Measurements from ENCODE around the gene HDGFL3.
A peak's percentile ranks its signal among the peaks of the same experiment; 100 is the strongest.
"Not testable (repeated sequence)": the region's sequence is repeated elsewhere in the genome, so short reads cannot be mapped to it uniquely, and the experiment has no call there.

The HDGFL3 gene

DNA sequence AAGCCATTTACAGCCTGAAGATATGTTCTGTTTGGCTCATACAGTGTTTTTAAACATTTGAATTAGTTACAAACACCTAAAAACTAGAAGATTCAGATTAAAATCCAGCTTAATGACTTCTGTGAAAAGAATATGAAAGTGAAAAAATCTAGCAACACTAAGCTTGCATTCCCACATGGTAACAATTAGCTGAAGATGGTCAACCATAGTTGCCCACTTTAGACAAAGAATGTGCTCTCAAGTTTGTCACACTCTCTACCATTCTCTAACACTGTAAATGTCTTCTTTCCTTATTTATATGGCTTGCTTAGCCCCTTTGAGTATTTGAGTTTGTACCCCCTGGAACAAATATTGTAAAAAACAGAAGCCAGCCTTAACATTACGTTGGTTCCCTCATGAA lies 32.7 kb downstream of the HDGFL3 start:
- H3K27ac ChIP-seq, result no peak overlapping the region

GRCh38 chr15:83170474-83171165 lies 37.0 kb downstream of the HDGFL3 start:
- no peak overlapping the region for H3K4me3 ChIP-seq (ENCODE audit: low read depth, low read length)
- TF ChIP-seq, protein P1, sequence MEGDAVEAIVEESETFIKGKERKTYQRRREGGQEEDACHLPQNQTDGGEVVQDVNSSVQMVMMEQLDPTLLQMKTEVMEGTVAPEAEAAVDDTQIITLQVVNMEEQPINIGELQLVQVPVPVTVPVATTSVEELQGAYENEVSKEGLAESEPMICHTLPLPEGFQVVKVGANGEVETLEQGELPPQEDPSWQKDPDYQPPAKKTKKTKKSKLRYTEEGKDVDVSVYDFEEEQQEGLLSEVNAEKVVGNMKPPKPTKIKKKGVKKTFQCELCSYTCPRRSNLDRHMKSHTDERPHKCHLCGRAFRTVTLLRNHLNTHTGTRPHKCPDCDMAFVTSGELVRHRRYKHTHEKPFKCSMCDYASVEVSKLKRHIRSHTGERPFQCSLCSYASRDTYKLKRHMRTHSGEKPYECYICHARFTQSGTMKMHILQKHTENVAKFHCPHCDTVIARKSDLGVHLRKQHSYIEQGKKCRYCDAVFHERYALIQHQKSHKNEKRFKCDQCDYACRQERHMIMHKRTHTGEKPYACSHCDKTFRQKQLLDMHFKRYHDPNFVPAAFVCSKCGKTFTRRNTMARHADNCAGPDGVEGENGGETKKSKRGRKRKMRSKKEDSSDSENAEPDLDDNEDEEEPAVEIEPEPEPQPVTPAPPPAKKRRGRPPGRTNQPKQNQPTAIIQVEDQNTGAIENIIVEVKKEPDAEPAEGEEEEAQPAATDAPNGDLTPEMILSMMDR (IDR thresholded peaks at IDR 0.05; ENCODE audit: low read depth, low read length, missing control alignments), result no peak
- DNase-seq, result no peak
- no peak overlapping the region for H3K27ac ChIP-seq
- no peaks in the 10 kb centered on the region for H3K27me3 ChIP-seq (replicated peaks)
- in situ Hi-C loops (cut with HindIII; ENCODE audit: low pct_ligation_motif_present, low sequenced_read_pairs), result no loop called here
- H3K36me3 ChIP-seq (replicated peaks), result no peaks in the 10 kb centered on the region

More for the DNA sequence above, 32.7 kb downstream of the HDGFL3 start:
- Histone ChIP-seq H3K4me3 (ENCODE audit: low read depth, low read length) (no peak overlapping the region), H3K36me3 (replicated peaks) (no peaks in the 10 kb centered on the region), H3K27me3 (replicated peaks) (no peaks in the 10 kb centered on the region)
- DNase-seq, result no peak
- TF ChIP-seq, protein P1 (IDR thresholded peaks at IDR 0.05; ENCODE audit: low read depth, low read length, missing control alignments), result no peak
- in situ Hi-C loops (cut with HindIII; ENCODE audit: low pct_ligation_motif_present, low sequenced_read_pairs), result no loop called here

- H3K27me3 ChIP-seq (replicated peaks); H3K36me3 ChIP-seq (replicated peaks); DNase-seq; in situ Hi-C loops (cut with HindIII; ENCODE audit: low pct_ligation_motif_present, low sequenced_read_pairs); H3K27ac ChIP-seq; H3K4me3 ChIP-seq (ENCODE audit: low read depth, low read length): not testable (repeated sequence)
Observed at GRCh38 chr15:83169576-83169975, 38.0 kb downstream of the HDGFL3 start.

DNA sequence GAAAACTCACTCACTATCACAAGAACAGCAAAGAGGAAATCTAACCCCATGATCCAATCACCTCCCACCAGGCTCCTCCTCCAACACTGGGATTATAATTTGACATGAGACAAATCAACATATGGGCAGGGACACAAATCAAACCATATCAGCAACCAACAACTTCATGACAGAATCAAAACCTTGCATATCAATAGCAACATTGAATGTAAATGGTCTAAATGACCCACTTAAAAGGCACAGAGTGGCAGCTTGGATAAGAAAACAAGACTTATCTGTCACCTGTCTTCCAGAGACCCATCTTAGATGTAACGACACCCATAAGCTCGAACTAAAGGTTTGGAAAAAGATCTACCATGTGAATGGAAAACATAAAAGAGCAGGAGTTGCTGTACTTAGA lies 40.8 kb downstream of the HDGFL3 start:
- TF ChIP-seq, protein P1 (IDR thresholded peaks at IDR 0.05; ENCODE audit: low read depth, low read length, missing control alignments), result no peak
- H3K36me3 ChIP-seq (replicated peaks), result no peaks in the 10 kb centered on the region
- no peak for DNase-seq
- H3K27ac ChIP-seq, result no peak overlapping the region
- no peaks in the 10 kb centered on the region for H3K27me3 ChIP-seq (replicated peaks)
- in situ Hi-C loops (cut with HindIII; ENCODE audit: low pct_ligation_motif_present, low sequenced_read_pairs), result no loop called here
- no peak overlapping the region for H3K4me3 ChIP-seq (ENCODE audit: low read depth, low read length)

- no peak overlapping the region for H3K27ac ChIP-seq
- in situ Hi-C loops (cut with HindIII; ENCODE audit: low pct_ligation_motif_present, low sequenced_read_pairs), result no loop called here
- H3K4me3 ChIP-seq (ENCODE audit: low read depth, low read length), result no peak overlapping the region
- TF ChIP-seq, protein P1 (IDR thresholded peaks at IDR 0.05; ENCODE audit: low read depth, low read length, missing control alignments), result no peak
- no peaks in the 10 kb centered on the region for H3K27me3 ChIP-seq (replicated peaks)
- no peaks in the 10 kb centered on the region for H3K36me3 ChIP-seq (replicated peaks)
- DNase-seq, result no peak
Observed at GRCh38 chr15:83166218-83166617, 41.4 kb downstream of the HDGFL3 start.

DNA sequence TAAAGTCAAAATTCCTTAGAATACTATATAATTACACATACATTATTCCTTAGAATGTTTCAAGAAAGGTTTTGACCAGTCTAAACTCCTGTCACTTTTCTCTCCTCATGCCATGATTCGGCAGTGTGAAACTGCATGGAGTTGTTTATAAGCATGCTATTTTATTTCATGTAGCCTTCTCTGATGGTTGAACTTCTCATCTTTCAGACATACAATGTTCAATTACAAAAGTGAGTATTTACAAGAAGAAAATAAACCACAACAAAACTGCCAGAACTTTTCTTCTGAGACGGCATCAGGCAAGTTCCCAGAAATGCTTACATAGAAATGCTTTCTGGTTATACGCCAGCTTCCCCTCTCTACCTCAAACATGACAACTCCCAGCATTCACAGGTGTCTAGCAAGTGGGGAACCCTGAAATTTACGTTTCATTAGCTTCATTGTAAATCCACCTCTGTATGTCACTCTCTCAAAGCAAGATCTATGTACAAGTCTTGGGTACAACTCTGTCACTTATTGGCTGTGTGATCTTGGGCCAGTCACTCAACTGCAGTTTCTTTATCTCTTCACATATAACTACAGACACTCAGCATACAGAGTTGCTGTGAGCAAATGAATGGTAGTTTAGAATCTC lies 42.7 kb downstream of the HDGFL3 start:
- no peak for DNase-seq
- Histone ChIP-seq H3K27me3 (replicated peaks) (no peaks in the 10 kb centered on the region), H3K36me3 (replicated peaks) (no peaks in the 10 kb centered on the region), H3K4me3 (ENCODE audit: low read depth, low read length) (no peak overlapping the region), H3K27ac (peak overlapping the region; percentile 28)
- TF ChIP-seq, protein P1 (IDR thresholded peaks at IDR 0.05; ENCODE audit: low read depth, low read length, missing control alignments), result no peak
- in situ Hi-C loops (cut with HindIII; ENCODE audit: low pct_ligation_motif_present, low sequenced_read_pairs), result no loop called here

All from brain microvascular endothelial cell (primary cell).